ENCODE data around the gene C9orf152.

Gene C9orf152

DNA sequence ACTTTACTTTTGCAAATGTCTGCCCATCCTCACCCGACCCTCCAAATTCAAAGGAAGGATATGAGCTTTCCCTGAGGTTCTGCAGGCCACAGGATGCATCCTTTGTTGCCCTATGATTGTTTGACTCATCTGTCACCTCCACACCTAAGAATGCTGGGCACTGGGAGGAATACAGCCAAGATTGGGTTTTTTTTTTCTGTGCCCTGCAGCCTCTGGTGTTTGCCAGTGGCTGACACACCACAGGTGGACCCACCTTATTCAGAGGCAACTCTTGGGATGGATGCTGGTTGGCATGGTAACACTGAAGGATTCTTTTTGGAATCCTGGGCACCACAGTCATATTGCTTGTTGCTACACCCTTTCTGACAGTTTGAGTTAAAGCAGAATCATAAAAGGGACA, 29.7 kb downstream of the C9orf152 start:
- DNase-seq: no peak

GRCh38 chr9:110175275-110175968, 32.5 kb downstream of the C9orf152 start:
- no peak for DNase-seq

- no peak for DNase-seq
Observed at GRCh38 chr9:110173322-110173642, 34.7 kb downstream of the C9orf152 start.

DNA sequence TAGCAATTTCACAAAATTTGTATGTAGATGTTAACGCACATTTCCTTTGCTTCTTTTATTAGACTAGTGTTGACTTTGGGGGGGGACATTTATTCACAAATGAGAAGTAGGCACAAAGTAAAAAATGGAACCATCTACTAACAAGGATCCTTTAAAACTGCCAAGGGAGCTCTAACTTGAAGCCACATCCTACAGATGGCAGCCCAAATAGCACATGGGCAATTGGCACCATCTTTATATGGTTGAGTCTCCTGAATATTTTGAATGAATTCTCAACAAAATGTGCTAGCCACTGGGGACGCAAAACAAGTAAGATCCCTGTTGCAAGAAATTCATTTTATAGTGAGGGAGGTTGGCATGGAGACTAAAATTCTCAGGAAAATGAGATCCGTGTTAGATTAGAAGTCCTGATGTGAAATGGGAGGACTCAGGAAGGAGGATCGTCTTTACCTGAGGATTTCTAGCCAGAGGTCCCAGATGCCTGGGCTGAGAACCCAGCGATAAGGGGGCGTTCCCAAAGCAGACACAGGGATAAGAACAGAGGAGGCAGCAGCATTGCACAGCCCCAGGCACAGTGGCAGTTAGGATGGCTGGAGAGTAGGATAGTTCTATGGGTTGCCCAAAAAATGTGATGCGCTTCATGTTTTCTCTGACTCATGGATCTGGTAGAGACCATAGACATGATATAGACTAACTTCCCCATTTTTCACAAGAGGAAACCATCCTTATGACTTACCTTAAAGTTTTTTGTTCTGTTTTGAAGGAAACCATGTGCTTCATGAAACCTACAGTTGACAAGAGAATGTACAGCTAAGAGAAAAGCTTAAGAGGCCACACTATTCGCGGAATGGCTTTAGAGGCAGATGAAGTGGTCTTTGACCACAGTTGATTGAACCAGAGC, 37.4 kb downstream of the C9orf152 start:
- DNase-seq: no peak

DNA sequence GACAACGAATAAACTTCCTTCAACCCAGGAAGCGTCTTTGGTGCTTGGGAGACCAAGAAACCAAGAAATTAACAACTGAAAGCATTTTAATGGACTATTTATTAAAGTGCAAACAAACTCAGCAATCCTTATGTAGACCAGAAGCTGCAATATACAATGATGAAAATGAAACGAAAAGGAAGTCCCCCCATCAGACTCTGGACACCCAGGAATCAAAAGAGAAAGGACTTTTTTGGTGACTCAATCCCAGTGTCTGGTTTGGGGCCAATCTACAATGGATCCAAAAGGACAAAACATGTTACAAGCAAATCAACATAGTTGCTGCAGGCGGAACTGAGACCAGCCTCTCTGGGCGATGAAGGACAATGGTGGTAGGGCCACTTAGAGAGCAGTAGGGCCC, 39.5 kb downstream of the C9orf152 start:
- DNase-seq: no peak

- DNase-seq: no peak
Observed at GRCh38 chr9:110161940-110162339, 46.0 kb downstream of the C9orf152 start.

- no peak for DNase-seq
Observed at GRCh38 chr9:110160685-110161084, 47.3 kb downstream of the C9orf152 start.

- DNase-seq: no peak
Observed at GRCh38 chr9:110160123-110160522, 47.8 kb downstream of the C9orf152 start.

GRCh38 chr9:110157823-110158664, 49.9 kb downstream of the C9orf152 start:
- DNase-seq: no peak

- DNase-seq: no peak
Observed at GRCh38 chr9:110156902-110157301, 51.1 kb downstream of the C9orf152 start.

DNA sequence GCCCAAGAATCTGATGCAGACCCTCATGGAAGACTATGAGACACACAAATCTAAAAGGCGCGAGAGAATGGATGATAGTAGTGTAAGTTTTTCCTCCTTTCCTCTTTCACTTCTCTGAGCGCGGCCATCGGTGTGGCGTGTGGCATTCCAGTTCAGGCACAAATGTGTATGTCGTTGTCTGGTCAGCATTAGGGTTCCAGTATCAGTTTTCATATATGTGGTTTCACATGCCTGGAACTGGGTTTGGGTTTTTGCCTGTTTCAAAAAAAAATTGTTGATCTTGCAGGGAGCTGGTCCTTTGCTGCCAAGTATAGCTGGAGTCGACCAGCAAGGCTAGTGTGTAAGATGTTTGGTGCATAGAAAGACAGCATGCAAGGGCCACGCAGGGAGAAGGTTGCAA, 51.5 kb downstream of the C9orf152 start:
- no peak for DNase-seq

- no peak for DNase-seq
Observed at GRCh38 chr9:110155751-110156150, 52.2 kb downstream of the C9orf152 start.

GRCh38 chr9:110153431-110153830, 54.5 kb downstream of the C9orf152 start:
- no peak for DNase-seq

DNA sequence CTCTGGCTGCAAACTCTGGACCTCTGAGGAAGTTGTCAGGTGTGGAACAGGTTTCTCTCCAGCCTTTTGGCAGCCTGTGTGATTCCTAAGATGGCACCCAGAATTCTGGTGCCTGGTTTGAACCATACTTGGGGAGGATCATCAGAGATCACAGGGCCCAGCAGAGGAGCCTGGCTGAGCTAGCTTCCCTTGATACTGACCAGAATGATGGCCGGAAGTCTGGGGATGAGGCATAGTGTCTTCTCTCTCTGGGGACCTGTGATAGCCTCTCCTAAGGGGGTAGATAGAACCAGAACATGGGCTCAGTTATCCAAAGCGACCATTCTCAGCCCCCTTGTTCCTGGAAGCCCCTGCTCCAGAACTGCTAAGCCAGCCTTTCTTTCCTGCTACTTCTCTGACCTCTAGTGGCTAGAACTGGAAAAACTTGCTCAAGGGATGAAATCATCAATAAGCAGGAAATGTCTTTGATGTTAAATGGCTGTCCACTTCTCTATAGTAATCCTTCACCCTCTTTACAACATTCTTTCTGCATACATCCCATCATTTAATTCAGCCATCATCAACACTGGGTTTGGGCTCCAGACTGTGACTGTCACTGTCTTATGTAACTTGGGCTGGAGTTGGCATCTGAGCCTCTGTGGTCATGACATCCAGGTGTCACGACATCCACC, 55.1 kb downstream of the C9orf152 start:
- peak; percentile 45 for DNase-seq
